ENCODE measurements around the gene DNAAF3. TPM values are rescaled to one million over a fixed set of nuclear protein-coding genes. Genes with fewer than 3 reads are reported as not detected.
A peak's percentile ranks its signal among the peaks of the same experiment; 100 is the strongest.

DNAAF3 gene
- total RNA-seq, 1 donor from 2014 or later = 2.2 TPM

- Mint-ChIP-seq H3K4me1 (ENCODE audit: unreplicated experiment) (peaks cover 14% of the 10 kb centered on the region), H3K27ac (ENCODE audit: unreplicated experiment) (no peak overlapping the region), H3K27me3 (ENCODE audit: unreplicated experiment) (peaks cover 26% of the 10 kb centered on the region), H3K4me3 (ENCODE audit: unreplicated experiment) (peak overlapping the region; percentile 57), H3K36me3 (ENCODE audit: low read depth, unreplicated experiment) (peaks cover 23% of the 10 kb centered on the region), H3K9me3 (ENCODE audit: unreplicated experiment) (peaks cover 7% of the 10 kb centered on the region)
- TF ChIP-seq, protein P1, sequence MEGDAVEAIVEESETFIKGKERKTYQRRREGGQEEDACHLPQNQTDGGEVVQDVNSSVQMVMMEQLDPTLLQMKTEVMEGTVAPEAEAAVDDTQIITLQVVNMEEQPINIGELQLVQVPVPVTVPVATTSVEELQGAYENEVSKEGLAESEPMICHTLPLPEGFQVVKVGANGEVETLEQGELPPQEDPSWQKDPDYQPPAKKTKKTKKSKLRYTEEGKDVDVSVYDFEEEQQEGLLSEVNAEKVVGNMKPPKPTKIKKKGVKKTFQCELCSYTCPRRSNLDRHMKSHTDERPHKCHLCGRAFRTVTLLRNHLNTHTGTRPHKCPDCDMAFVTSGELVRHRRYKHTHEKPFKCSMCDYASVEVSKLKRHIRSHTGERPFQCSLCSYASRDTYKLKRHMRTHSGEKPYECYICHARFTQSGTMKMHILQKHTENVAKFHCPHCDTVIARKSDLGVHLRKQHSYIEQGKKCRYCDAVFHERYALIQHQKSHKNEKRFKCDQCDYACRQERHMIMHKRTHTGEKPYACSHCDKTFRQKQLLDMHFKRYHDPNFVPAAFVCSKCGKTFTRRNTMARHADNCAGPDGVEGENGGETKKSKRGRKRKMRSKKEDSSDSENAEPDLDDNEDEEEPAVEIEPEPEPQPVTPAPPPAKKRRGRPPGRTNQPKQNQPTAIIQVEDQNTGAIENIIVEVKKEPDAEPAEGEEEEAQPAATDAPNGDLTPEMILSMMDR (IDR thresholded peaks at IDR 0.05; ENCODE audit: unreplicated experiment) = no peak
- no peak for DNase-seq (ENCODE audit: low spot score)
These were observed 12.7 kb downstream of the DNAAF3 start for GRCh38 chr19:55153652-55154264.

DNA sequence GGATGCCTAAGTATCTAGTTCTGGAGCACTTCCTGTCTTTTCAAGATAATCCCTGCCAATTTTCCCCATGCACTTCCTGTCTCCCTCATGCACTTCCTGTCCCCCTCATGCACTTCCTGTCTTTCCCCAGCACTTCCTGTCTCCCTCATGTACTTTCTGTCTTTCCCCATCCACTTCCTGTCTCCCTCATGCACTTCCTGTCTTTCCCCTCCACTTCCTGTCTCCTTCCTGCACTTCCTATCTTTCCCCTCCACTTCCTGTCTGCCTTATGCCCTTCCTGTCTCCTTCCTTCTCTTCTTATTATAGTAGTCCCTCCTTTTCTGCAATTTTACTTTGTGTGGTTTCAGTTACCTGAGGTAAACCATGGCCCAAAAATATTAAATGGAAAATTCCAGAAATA lies 14.4 kb downstream of the DNAAF3 start:
- peaks cover 26% of the 10 kb centered on the region for H3K27me3 Mint-ChIP-seq (ENCODE audit: unreplicated experiment)
- H3K4me3 Mint-ChIP-seq (ENCODE audit: unreplicated experiment) = no peak overlapping the region
- TF ChIP-seq, protein P1 (IDR thresholded peaks at IDR 0.05; ENCODE audit: unreplicated experiment) = no peak
- peak overlapping the region; percentile 90 for H3K27ac Mint-ChIP-seq (ENCODE audit: unreplicated experiment)
- peaks cover 23% of the 10 kb centered on the region for H3K36me3 Mint-ChIP-seq (ENCODE audit: low read depth, unreplicated experiment)
- H3K9me3 Mint-ChIP-seq (ENCODE audit: unreplicated experiment) = peaks cover 7% of the 10 kb centered on the region
- DNase-seq (ENCODE audit: low spot score) = no peak
- peaks cover 14% of the 10 kb centered on the region for H3K4me1 Mint-ChIP-seq (ENCODE audit: unreplicated experiment)

DNA sequence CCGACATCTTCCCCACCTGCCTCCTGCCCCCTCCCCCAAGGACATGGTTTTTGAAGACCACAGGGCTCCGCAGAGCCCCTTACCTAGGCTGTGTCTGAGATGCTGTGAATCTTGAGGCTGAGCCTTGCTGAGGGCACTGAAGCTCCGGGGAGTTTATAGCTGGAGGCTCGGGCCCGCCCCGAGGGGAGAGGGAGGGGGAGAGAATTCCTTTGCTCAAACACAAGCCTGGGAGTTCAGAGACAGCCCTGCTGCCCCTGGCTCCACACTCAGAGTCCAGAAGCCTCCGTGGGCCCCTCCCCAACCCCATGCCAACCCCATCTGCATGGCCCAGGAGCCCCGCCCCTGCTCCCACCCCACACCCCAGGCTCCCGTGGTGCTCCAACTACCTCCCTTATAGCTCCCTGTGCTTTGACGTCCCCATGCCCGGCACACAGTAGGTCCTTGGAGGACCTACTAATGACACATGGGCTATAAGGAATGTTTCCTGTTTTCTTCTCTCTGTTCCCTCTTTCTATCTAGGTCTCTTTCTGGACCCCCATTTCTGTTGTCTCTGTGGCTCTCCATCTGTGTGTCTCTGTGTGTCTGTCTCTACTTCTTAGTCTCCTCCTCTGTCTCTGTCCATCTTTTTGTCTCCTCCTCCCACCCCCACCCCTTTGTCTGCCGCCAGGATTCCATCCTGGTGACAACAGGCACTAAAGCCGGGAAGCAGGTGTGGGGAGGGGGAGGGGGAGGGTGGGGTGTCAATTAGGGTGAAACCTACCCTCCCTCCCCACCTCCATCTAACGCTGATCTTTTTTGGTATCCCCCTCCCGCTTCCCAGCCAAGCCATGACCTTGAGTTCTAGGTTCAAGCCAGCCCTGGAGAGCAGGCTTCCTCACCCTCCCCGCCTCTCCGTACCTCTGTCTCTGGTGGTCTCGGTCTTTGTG lies 17.1 kb downstream of the DNAAF3 start, which contains the start of gene TNNT1:
Gene TNNT1 (minus strand): TSS at position 129 of the 926 bp plus-strand sequence. CDS start 2,049 bp downstream, outside the sequence.
- TF ChIP-seq, protein P1 (IDR thresholded peaks at IDR 0.05; ENCODE audit: unreplicated experiment) = no peak
- Mint-ChIP-seq H3K36me3 (ENCODE audit: low read depth, unreplicated experiment) (peaks cover 19% of the 10 kb centered on the region), H3K27me3 (ENCODE audit: unreplicated experiment) (peaks cover 26% of the 10 kb centered on the region), H3K9me3 (ENCODE audit: unreplicated experiment) (peaks cover 7% of the 10 kb centered on the region), H3K27ac (ENCODE audit: unreplicated experiment) (no peak within 1 kb of the TSS), H3K4me3 (ENCODE audit: unreplicated experiment) (no peak within 1 kb of the TSS), H3K4me1 (ENCODE audit: unreplicated experiment) (peaks cover 12% of the 10 kb centered on the region)
- DNase-seq (ENCODE audit: low spot score) = no peak

GRCh38 chr19:55147545-55148251 lies 18.7 kb downstream of the DNAAF3 start:
- H3K36me3 Mint-ChIP-seq (ENCODE audit: low read depth, unreplicated experiment) = peaks cover 12% of the 10 kb centered on the region
- H3K4me3 Mint-ChIP-seq (ENCODE audit: unreplicated experiment) = no peak overlapping the region
- H3K9me3 Mint-ChIP-seq (ENCODE audit: unreplicated experiment) = peaks cover 7% of the 10 kb centered on the region
- TF ChIP-seq, protein P1 (IDR thresholded peaks at IDR 0.05; ENCODE audit: unreplicated experiment) = no peak
- no peak for DNase-seq (ENCODE audit: low spot score)
- H3K4me1 Mint-ChIP-seq (ENCODE audit: unreplicated experiment) = peaks cover 5% of the 10 kb centered on the region
- H3K27ac Mint-ChIP-seq (ENCODE audit: unreplicated experiment) = no peak overlapping the region
- H3K27me3 Mint-ChIP-seq (ENCODE audit: unreplicated experiment) = peaks cover 26% of the 10 kb centered on the region
